Left forelimb (tissue), 1 donor: Measurements from ENCODE around the gene SLC16A6.
"Not testable (repeated sequence)": the region's sequence is repeated elsewhere in the genome, so short reads cannot be mapped to it uniquely, and the experiment has no call there.

Experiments
- DNase-seq: peaks from one replicate; pipeline ENCODE4 v3.0.0-alpha.2; 2018; ENCODE audit warnings: low spot score

SLC16A6 gene

DNA sequence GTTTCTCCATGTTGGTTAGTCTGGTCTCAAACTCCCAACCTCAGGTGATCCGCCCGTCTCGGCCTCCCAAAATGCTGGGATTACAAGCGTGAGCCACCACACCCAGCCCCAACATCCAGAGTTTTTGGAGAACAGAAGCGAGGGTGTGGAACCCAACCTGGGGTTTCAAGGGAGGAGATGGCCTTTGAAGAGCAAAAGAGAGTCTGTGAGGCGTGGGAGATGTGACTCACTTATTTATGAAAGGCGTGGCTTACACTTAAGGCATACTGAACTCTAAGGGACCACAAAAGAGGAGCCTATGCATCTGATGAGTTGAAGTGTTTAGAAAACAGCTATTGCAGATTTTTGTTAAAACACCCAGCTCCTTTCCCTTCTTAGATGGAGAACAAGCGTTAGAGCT, 19.2 kb upstream of the SLC16A6 start:
- DNase-seq: no peak

DNA sequence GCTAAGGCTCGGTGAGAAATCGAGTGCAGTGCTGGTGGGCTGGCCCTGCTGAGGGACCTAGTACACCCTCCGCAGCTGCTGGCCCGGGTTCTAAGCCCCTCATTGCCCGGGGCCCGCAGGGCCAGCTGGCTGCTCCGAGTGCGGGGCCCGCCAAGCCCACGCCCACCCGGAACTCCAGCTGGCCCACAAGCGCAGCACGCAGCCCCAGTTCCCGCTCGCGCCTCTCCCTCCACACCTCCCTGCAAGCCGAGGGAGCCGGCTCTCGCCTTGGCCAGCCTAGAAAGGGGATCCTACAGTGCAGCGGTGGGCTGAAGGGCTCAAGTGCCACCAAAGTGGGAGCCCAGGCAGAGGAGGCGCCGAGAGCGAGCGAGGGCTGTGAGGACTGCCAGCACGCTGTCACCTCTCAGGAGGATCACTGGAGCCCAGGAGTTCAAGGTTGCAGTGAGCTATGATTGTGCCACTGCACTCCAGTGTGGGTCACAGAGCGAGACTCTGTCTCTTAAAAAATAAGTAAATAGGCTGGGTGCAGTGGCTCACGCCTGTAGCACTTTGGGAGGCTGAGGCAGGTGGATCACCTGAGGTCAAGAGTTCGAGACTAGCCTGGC, 18.2 kb upstream of the SLC16A6 start:
- DNase-seq: not testable (repeated sequence)

GRCh38 chr17:68308486-68308885, 17.6 kb upstream of the SLC16A6 start:
- DNase-seq: not testable (repeated sequence)

- DNase-seq: no peak
These were observed 16.5 kb upstream of the SLC16A6 start for GRCh38 chr17:68307443-68307842.

GRCh38 chr17:68306819-68307218, 15.9 kb upstream of the SLC16A6 start:
- no peak for DNase-seq

GRCh38 chr17:68305142-68305541, 14.2 kb upstream of the SLC16A6 start:
- DNase-seq: no peak

DNA sequence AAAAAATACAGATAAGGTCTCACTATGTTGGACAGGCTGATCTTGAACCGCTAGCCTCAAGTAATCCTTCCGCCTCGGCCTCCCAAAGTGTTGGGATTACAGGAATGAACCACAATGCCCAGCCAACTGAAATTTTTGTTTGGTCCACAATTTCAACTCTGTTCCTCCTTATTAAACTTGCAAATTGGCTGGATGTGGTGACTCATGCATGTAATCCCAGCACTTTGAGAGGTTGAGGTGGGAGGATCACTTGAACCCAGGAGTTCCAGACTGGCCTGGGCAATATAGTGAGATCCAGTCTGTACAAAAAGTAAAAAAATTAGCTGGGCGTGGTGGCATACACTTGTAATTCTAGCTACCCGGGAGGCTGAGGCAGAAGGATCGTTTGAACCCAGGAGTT, 13.8 kb upstream of the SLC16A6 start:
- DNase-seq: no peak

DNA sequence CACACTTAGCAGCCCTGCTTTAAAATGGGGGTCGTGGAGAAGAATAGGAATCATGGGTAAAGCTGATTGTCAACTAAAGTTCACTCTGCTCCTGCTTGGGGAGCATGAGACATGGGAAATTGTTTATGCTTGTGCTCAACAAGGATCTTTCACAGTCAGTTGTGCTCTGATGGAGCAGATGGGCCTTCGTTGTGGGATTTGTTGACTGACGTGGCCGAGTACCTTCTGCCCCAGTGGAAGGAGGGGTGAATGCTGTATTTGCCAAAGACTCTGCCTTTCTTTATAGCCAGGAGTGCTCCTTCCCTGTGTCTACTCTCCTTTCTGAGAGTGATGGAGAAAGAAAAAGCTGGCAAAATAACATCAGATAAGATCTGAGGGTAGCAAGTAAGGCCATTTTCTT, 11.7 kb upstream of the SLC16A6 start:
- DNase-seq: no peak

GRCh38 chr17:68302066-68302564, 11.2 kb upstream of the SLC16A6 start:
- DNase-seq: no peak

GRCh38 chr17:68301438-68301959, 10.6 kb upstream of the SLC16A6 start:
- DNase-seq: no peak

GRCh38 chr17:68299817-68300216, 8.9 kb upstream of the SLC16A6 start:
- no peak for DNase-seq

DNA sequence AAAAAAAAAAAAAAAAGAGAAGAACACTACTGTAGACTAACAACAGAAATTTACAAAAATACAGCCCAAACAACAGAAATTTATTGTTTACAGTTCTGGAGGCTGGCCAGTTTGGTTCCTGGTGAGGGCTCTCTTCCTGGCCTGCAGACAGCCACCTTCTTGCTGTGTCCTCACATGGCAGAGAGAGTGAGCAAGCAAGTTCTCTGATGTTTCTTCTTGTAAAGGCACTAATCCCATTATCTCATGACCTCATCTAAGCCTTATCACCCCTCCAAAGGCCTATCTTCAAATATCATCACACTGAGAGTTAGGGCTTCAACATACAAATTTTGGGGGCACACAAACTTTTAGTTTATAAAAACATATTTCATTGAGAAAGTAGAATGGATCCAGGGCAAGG, 7.7 kb upstream of the SLC16A6 start:
- DNase-seq: no peak

GRCh38 chr17:68297195-68297594, 6.3 kb upstream of the SLC16A6 start:
- no peak for DNase-seq

DNA sequence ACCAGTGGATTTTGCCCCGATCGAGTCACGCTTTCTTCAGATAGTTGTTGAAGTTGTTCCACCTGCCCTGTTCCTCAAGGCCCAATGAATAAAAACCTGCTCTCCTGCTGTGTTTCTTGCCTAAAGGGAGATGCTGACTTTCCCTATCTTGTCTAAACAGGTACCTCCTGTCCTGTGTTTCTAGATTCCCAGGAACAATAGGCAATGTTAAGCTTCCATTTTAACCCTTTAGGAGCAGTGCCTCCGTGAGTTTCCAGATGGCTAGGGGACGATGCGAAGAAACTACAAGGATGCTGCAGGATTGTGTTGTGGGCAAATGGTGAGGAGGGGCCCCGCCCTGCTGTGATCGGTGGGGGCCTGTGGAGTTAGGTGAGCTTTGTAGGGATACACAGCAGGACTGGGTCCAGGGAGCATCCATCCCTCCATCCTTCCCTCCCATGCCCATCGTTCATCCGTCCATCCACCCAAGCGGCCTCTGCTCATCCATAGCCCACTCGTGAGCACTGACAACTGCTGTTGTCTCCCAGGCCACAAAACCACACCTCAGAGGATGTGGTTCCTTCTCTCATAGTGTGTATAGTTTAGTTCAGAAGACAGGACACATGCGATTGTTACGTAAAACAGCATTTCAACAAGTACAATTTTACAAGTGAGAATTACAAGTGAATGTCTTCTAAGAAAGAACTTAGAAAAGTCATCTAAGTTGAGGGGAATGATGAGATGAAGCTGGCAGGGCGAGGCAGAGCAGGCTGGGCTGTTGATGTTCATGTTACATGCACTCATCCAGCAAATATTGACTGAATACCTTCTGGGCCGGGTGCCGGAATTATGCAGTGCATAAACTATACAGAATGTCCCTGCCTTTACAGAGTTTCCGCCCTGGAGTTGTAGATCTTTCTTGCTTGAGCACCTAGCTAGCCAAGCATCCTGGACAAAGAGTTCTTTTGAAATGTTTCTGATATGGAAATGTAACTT, 5.6 kb upstream of the SLC16A6 start:
- DNase-seq: no peak

GRCh38 chr17:68295086-68295485, 4.2 kb upstream of the SLC16A6 start:
- DNase-seq: no peak

- DNase-seq: no peak
These were observed 3.7 kb upstream of the SLC16A6 start for GRCh38 chr17:68294617-68295016.

- no peak for DNase-seq
These were observed 3.2 kb upstream of the SLC16A6 start for GRCh38 chr17:68294196-68294555.

GRCh38 chr17:68293490-68294195, 2.7 kb upstream of the SLC16A6 start:
- no peak for DNase-seq

GRCh38 chr17:68292689-68293040, 1.7 kb upstream of the SLC16A6 start:
- DNase-seq: no peak

GRCh38 chr17:68291836-68292688, 1.1 kb upstream of the SLC16A6 start:
- peak; percentile 73 for DNase-seq

DNA sequence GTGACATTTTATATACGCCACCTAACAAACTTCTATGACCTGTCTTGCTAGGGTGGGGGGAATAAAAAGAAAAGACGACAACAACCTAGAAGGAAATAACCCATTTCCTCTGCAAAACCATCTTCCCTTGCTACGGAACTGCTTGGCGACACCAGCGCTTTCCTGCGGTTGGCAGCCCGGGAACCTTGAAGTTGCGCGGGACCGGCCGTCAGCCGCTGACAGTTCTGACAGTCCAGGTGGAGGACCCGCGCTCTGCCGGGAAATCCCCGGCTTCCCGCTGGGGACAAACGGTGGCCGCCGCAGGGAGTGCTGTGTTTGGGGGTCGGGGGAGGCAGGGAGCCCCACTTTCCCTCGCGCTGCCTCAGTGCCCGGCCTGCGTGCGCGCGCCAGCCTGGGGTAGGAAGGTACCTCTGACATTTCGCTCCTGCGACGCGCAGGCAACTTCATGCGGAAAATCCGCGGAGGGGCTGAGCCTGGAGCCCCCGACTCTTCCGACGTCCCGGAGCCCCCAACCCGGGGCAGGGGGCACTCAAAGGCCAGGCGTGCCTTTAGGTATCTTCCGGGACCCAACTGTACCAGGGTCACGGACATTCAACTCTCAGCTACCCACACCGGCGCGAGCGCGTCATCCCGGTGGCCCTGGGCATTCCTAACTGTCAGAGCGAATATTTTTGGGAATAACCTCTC, 516 bp downstream of the SLC16A6 start:
- DNase-seq: no peak
